ENCODE measurements around the gene TBC1D14.

Gene TBC1D14

GRCh38 chr4:6986072-6986780 lies 76.6 kb downstream of the TBC1D14 start:
- Histone ChIP-seq H3K27me3 (replicated peaks; ENCODE audit: control insufficient read depth, insufficient read depth, low read length, poor library complexity, severe bottlenecking) (no peaks in the 10 kb centered on the region), H3K9me3 (ENCODE audit: control insufficient read depth, low read length) (no peaks in the 10 kb centered on the region), H3K36me3 (ENCODE audit: control insufficient read depth, insufficient read depth, low read length) (no peaks in the 10 kb centered on the region), H3K4me3 (ENCODE audit: insufficient read depth, low read depth, low read length, poor library complexity, severe bottlenecking) (peak overlapping the region; percentile 68), H3K27ac (ENCODE audit: insufficient read depth, low read length, poor library complexity, severe bottlenecking) (peak overlapping the region; percentile 87), H3K4me1 (ENCODE audit: control insufficient read depth, insufficient read depth, low read length, poor library complexity, severe bottlenecking) (peaks cover 20% of the 10 kb centered on the region)
- DNase-seq: no peak

- DNase-seq: peak; percentile 89 to 91 (median 90)
- Histone ChIP-seq H3K36me3 (ENCODE audit: control insufficient read depth, insufficient read depth, low read length) (no peaks in the 10 kb centered on the region), H3K4me1 (ENCODE audit: control insufficient read depth, insufficient read depth, low read length, poor library complexity, severe bottlenecking) (peaks cover 20% of the 10 kb centered on the region), H3K27me3 (replicated peaks; ENCODE audit: control insufficient read depth, insufficient read depth, low read length, poor library complexity, severe bottlenecking) (no peaks in the 10 kb centered on the region), H3K9me3 (ENCODE audit: control insufficient read depth, low read length) (no peaks in the 10 kb centered on the region), H3K4me3 (ENCODE audit: insufficient read depth, low read depth, low read length, poor library complexity, severe bottlenecking) (peak overlapping the region; percentile 76), H3K27ac (ENCODE audit: insufficient read depth, low read length, poor library complexity, severe bottlenecking) (peak overlapping the region; percentile 87)
Measured at GRCh38 chr4:6986781-6987587, 77.4 kb downstream of the TBC1D14 start.

GRCh38 chr4:6987588-6987961 lies 77.9 kb downstream of the TBC1D14 start:
- Histone ChIP-seq H3K4me1 (ENCODE audit: control insufficient read depth, insufficient read depth, low read length, poor library complexity, severe bottlenecking) (peaks cover 24% of the 10 kb centered on the region), H3K9me3 (ENCODE audit: control insufficient read depth, low read length) (no peaks in the 10 kb centered on the region), H3K27me3 (replicated peaks; ENCODE audit: control insufficient read depth, insufficient read depth, low read length, poor library complexity, severe bottlenecking) (no peaks in the 10 kb centered on the region), H3K4me3 (ENCODE audit: insufficient read depth, low read depth, low read length, poor library complexity, severe bottlenecking) (peak overlapping the region; percentile 76), H3K36me3 (ENCODE audit: control insufficient read depth, insufficient read depth, low read length) (no peaks in the 10 kb centered on the region), H3K27ac (ENCODE audit: insufficient read depth, low read length, poor library complexity, severe bottlenecking) (peak overlapping the region; percentile 87)
- DNase-seq: no peak

- Histone ChIP-seq H3K36me3 (ENCODE audit: control insufficient read depth, insufficient read depth, low read length) (peaks cover 5% of the 10 kb centered on the region), H3K4me1 (ENCODE audit: control insufficient read depth, insufficient read depth, low read length, poor library complexity, severe bottlenecking) (peaks cover 30% of the 10 kb centered on the region), H3K4me3 (ENCODE audit: insufficient read depth, low read depth, low read length, poor library complexity, severe bottlenecking) (peak overlapping the region; percentile 76), H3K27ac (ENCODE audit: insufficient read depth, low read length, poor library complexity, severe bottlenecking) (no peak overlapping the region), H3K27me3 (replicated peaks; ENCODE audit: control insufficient read depth, insufficient read depth, low read length, poor library complexity, severe bottlenecking) (no peaks in the 10 kb centered on the region), H3K9me3 (ENCODE audit: control insufficient read depth, low read length) (no peaks in the 10 kb centered on the region)
- DNase-seq: no peak
Measured at GRCh38 chr4:6988016-6988715, 78.5 kb downstream of the TBC1D14 start.

- no peaks in the 10 kb centered on the region for H3K27me3 ChIP-seq (replicated peaks; ENCODE audit: control insufficient read depth, insufficient read depth, low read length, poor library complexity, severe bottlenecking)
- no peak overlapping the region for H3K27ac ChIP-seq (ENCODE audit: insufficient read depth, low read length, poor library complexity, severe bottlenecking)
- H3K36me3 ChIP-seq (ENCODE audit: control insufficient read depth, insufficient read depth, low read length): peaks cover 12% of the 10 kb centered on the region
- DNase-seq: no peak
- no peak overlapping the region for H3K4me3 ChIP-seq (ENCODE audit: insufficient read depth, low read depth, low read length, poor library complexity, severe bottlenecking)
- H3K9me3 ChIP-seq (ENCODE audit: control insufficient read depth, low read length): no peaks in the 10 kb centered on the region
- H3K4me1 ChIP-seq (ENCODE audit: control insufficient read depth, insufficient read depth, low read length, poor library complexity, severe bottlenecking): peaks cover 31% of the 10 kb centered on the region
Measured at GRCh38 chr4:6989331-6989923, 79.8 kb downstream of the TBC1D14 start.

- Histone ChIP-seq H3K9me3 (ENCODE audit: control insufficient read depth, low read length) (no peaks in the 10 kb centered on the region), H3K4me1 (ENCODE audit: control insufficient read depth, insufficient read depth, low read length, poor library complexity, severe bottlenecking) (peaks cover 28% of the 10 kb centered on the region)
Measured at GRCh38 chr4:6990661-6991060, 81.0 kb downstream of the TBC1D14 start.

GRCh38 chr4:6991249-6991648 lies 81.6 kb downstream of the TBC1D14 start:
- no peak for DNase-seq
- H3K9me3 ChIP-seq (ENCODE audit: control insufficient read depth, low read length): no peaks in the 10 kb centered on the region
- no peak overlapping the region for H3K4me3 ChIP-seq (ENCODE audit: insufficient read depth, low read depth, low read length, poor library complexity, severe bottlenecking)
- H3K27ac ChIP-seq (ENCODE audit: insufficient read depth, low read length, poor library complexity, severe bottlenecking): no peak overlapping the region
- peaks cover 21% of the 10 kb centered on the region for H3K36me3 ChIP-seq (ENCODE audit: control insufficient read depth, insufficient read depth, low read length)
- no peaks in the 10 kb centered on the region for H3K27me3 ChIP-seq (replicated peaks; ENCODE audit: control insufficient read depth, insufficient read depth, low read length, poor library complexity, severe bottlenecking)
- peaks cover 23% of the 10 kb centered on the region for H3K4me1 ChIP-seq (ENCODE audit: control insufficient read depth, insufficient read depth, low read length, poor library complexity, severe bottlenecking)

More at GRCh38 chr4:6990661-6991060, 81.0 kb downstream of the TBC1D14 start:
- no peak overlapping the region for H3K27ac ChIP-seq (ENCODE audit: insufficient read depth, low read length, poor library complexity, severe bottlenecking)
- DNase-seq: no peak
- no peaks in the 10 kb centered on the region for H3K27me3 ChIP-seq (replicated peaks; ENCODE audit: control insufficient read depth, insufficient read depth, low read length, poor library complexity, severe bottlenecking)
- no peak overlapping the region for H3K4me3 ChIP-seq (ENCODE audit: insufficient read depth, low read depth, low read length, poor library complexity, severe bottlenecking)
- peaks cover 18% of the 10 kb centered on the region for H3K36me3 ChIP-seq (ENCODE audit: control insufficient read depth, insufficient read depth, low read length)

- Histone ChIP-seq H3K27ac (ENCODE audit: insufficient read depth, low read length, poor library complexity, severe bottlenecking) (no peak overlapping the region), H3K4me3 (ENCODE audit: insufficient read depth, low read depth, low read length, poor library complexity, severe bottlenecking) (no peak overlapping the region)
- no peak for DNase-seq
Measured at GRCh38 chr4:6991771-6992557, 82.3 kb downstream of the TBC1D14 start.

More at GRCh38 chr4:6991771-6992557, 82.3 kb downstream of the TBC1D14 start:
- H3K36me3 ChIP-seq (ENCODE audit: control insufficient read depth, insufficient read depth, low read length): peaks cover 28% of the 10 kb centered on the region
- H3K27me3 ChIP-seq (replicated peaks; ENCODE audit: control insufficient read depth, insufficient read depth, low read length, poor library complexity, severe bottlenecking): no peaks in the 10 kb centered on the region
- H3K4me1 ChIP-seq (ENCODE audit: control insufficient read depth, insufficient read depth, low read length, poor library complexity, severe bottlenecking): peaks cover 22% of the 10 kb centered on the region
- no peaks in the 10 kb centered on the region for H3K9me3 ChIP-seq (ENCODE audit: control insufficient read depth, low read length)

All from effector memory CD4-positive, alpha-beta T cell (primary cell).